T-helper 22 cell (primary cell): ENCODE results near the gene GSK3B.
"Not testable (repeated sequence)": the region's sequence is repeated elsewhere in the genome, so short reads cannot be mapped to it uniquely, and the experiment has no call there.

Experiments used
- DNase-seq: peaks from one replicate; pipeline ENCODE4 v3.0.0-alpha.2; 2020; ENCODE audit warnings: low read depth

Gene GSK3B

DNA sequence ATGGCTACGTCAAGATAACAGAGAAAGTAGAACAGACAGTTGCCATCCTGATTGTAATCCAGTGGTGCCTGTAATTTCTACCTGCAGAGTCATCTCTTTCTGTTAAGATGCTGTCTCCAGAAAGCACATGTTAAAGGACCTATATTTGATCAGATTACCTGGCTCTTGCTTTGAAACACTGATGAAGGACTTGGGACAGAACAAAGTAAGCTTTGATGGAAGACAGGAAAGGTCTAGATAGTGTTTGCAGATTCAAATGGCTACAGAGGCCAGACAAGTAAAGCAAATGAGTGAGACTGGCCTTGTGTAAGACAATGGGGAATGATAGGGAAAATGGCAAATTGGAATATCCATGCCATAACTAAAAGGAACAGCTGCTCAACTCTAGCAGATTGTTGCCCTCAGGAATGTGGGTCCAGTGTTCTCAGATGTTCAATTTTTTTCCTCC is 1.8 kb upstream of the GSK3B start:
- no peak for DNase-seq

DNA sequence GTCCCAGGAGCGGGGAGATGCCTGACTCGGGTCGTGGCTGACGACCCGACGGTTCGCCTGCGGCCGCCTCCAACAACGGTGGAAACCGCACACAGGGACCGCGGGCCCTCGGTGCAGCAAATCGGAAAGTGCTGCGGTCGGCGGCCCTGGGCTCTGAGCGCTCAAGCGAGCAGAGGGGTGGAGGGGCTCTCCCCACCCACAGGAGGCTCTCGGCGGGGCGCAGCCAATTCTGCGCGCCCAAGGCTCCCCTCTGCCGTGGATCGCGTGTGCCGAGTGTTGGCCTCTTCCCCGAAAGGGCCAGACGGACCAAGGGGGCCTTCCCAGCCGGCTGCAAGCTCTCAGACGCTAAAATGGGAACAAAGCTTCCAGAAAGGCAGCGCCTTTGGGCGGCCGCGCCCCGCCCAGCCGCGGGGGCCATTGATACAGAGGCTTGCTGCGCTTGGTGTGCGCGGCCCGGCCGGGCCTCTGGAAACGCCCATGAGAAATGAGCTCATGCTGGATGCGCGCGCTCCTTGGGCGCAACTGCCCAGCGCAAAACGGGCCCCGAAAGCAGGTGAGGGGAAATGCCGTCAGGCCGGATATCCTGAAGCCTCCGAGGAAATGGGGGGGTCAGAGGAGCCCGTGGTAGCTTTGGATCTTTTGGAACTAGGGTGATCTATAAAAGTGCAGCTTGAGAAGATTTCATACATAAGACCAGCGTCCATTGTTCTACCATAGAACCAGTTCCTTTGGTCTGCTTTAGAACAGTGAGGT is 1.2 kb upstream of the GSK3B start:
- peak; percentile 77 for DNase-seq

DNA sequence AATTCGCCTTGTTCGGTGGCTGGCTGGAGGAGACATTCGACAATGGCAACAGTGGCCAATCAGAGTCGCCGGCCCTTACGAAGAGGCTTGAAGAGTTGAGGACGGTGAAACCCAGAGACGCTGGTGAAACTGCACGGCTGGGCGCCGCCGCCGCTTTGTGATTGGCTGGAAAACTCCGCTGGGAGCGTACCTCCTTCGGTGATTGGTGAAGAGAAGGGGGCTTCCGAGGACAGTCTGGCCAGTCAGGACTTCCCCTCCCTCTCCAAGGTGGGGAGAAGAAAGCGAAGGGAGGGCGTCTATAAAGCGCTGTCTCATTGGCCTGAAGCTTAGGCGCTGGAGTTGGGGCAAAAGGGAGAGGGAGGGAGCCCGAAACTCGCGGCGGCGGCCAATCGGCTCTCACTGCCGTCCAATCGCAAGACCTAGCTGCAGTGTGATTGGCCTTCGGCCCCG is 554 bp upstream of the GSK3B start:
- peak; percentile 98 for DNase-seq

DNA sequence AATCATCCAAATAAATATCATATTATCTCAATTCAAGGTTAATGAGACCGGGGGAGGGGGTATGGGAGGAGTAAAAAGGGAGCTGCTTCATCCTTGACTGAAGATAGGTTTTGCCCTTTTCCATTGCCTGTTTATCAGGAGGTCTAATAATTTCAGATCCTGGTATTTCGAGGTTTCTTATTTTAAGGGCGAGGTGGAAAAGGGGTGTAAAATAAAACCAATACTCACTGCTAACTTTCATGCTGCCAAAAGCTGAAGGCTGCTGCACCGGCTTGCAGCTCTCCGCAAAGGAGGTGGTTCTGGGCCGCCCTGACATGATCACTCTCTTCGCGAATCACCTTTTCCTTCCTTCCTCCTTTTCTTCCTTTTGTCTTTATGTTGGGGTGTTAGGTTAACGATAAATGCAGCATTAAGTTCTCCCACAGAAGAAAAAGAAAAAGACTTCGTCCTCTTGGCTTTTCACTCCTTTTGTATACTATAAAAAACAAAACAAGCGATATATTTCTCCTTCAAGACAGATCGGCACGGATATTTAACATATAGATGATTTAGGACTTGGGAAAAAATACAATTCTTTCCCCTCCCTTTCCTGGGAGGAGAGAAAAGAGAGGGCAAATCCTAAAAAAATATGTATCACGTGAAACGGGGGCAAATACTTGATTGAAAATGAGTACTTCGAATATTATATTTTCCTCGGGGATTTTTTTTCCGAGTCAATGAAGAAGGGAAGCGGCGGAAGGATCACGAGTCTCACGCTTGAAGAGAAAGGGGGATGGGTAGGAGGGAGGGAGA is 932 bp downstream of the GSK3B start:
- peak; percentile 3 for DNase-seq

DNA sequence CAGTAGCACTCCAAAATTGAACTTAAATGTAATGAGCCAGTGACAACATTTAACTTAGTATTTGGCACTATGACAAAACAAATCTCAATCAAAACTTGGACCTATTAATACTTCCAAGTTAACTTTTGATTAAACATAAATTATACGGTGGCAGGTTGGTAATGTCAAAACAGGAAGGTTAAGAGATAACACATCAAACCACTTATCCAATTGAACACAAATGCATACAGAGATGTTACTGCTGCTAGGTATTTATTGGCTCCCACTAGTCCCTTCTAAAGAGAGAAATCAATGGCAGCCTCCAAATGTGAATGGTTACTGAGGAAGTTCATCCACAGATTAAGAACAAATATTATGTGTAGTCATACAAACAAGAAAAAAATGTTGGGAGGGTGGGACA is 1.8 kb downstream of the GSK3B start:
- no peak for DNase-seq

DNA sequence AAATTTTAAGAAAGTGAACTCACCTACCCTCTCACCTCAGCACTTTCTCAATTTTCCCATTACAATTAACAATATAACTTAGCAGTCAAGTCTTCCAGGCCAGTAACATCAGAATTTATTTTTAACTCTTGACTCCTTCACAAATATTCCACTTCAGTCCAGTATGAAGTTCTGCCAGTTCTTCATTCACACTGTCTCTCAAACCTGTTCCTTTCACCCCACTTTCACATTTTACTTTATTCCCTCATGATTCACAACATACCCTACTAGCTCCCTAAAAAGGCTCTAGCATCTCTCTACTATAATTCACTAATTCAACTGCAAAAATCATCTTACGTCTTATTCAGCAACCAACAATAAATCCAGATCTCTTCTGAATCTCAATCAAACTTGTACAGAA is 3.8 kb downstream of the GSK3B start:
- no peak for DNase-seq

DNA sequence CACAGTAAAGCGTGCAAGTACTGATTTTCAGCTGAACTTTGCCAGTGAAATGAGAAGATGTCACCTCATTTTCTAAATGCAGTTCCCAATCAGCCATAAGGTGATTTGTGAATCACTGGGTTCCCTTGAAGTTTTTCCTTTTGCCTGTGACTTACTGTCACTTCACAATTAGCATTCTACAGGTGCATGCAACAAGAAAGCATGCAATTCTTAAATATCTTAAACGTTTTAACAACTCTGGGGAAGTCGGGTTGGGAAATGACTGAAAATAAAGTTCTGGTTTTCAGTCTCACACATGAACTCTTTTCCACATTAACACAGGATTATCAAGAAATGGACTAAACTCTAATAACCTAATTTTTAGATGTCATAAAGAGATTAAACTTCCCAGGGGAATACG is 5.2 kb downstream of the GSK3B start:
- no peak for DNase-seq

DNA sequence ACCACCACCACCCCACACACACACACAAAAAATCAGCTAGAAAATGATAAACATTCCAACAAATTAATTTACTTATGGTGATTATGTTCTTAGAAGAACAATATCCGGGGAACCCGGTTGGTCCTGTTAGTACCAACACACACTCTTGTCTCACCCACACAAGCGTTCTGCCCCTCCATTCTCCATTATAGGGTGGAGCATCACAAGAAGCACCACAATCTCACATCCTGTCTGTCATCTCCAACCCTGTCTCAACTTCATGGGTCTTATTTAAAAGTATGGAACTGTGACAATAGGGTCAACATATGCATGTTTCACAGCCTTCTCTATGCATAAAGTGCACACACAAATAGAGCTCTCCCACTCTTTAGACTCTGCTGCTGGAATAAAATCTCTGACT is 5.6 kb downstream of the GSK3B start:
- no peak for DNase-seq

DNA sequence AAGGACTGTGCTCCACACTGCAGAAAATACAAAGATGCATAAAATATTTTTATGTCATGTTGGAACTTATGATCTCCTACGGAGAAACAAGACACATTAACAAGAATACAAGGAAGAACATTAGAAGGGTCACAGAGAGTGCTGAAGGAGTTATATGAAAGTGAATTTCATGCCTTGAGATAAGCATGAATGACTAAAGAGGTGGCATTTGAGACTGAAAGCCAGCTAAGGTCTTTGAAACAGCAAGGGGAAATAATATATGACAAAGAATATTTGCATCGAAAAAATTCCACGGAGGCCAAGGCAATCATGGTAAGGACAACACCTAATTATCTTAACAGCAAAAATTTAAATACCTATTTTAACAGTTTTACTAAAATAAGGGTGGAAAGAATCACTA is 12.5 kb downstream of the GSK3B start:
- no peak for DNase-seq

DNA sequence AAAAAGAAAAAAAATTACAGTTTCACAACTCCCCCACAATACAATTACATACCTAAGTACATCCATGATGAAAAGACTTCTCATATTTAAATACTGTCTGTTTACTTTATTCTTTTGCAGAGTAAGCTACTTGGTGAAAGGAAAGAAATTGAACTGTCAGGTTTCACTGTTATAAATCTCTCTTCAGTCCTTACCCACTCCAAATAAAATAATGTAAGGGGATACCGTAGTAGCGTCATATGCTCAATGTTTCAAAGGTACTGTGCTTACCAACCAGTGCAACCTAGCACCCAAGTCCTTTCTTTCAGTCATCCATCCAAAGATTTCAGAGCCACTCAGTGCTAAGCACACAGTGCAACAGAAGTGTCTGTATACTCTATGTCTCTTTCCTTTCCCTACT is 13.4 kb downstream of the GSK3B start:
- no peak for DNase-seq

DNA sequence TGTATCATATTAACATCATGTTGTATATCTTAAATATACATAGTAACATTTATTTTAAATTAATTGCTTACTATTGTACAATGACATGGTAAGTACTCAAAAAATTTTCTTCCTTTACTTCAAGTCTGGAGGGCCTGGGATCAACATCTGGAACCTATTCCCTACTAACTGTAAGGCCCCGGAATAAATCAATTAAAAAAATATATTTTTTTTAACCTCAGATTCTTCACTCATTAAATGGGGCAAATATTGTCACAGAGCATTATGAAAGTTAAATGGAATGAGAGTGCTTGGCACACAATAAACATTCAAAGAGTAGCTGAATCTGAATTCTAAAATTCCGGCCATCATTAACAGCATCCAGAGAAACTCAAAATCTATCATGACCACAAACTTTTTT is 16.5 kb downstream of the GSK3B start:
- no peak for DNase-seq

DNA sequence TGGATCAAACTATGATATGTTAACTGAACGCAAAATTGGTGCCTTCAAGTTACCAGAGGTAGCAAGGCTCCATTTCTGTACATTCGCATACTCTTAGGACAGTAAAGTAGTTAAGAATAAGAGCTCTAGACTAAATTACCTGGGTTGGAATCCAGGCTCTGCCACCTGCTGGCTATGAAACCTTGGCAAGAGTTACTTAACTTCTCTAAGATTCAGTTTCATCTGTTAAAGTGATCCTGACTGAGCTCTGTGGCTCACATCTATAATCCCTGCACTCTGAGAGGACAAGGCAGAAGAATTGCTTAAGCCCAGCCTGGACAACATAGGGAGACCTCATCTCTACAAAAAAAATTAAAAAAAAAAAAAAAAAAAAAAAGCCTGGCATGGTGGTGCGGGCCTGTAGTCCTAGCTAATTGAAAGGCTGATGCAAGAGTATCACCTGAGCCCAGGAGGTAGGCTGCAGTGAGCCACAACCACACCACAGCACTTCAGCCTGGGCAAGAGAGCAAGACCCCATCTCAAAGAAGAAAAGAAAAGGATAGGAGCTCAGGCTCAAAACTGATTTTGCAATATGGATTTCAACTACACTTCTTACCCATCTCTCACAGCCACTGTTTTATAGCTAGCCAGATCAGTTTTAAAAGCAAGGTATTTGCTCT is 21.3 kb downstream of the GSK3B start:
- no peak for DNase-seq

DNA sequence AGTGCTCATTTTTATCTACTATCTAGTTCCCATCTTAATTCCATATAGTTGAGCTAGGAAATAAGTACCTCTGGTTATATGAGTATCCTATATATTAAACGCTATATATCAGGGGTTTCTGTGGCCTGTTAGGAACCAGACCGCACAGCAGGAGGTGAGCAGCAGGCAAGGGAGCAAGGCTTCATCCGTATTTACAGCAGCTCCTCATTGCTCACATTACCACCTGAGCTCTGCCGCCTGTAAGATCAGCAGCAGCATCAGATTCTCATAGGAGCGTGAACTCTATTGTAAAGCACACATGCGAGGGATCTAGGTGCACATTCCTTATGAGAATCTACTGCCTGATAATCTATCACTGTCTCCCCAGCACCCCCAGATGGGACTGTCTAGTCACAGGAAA is 23.0 kb downstream of the GSK3B start:
- DNase-seq, result no peak

DNA sequence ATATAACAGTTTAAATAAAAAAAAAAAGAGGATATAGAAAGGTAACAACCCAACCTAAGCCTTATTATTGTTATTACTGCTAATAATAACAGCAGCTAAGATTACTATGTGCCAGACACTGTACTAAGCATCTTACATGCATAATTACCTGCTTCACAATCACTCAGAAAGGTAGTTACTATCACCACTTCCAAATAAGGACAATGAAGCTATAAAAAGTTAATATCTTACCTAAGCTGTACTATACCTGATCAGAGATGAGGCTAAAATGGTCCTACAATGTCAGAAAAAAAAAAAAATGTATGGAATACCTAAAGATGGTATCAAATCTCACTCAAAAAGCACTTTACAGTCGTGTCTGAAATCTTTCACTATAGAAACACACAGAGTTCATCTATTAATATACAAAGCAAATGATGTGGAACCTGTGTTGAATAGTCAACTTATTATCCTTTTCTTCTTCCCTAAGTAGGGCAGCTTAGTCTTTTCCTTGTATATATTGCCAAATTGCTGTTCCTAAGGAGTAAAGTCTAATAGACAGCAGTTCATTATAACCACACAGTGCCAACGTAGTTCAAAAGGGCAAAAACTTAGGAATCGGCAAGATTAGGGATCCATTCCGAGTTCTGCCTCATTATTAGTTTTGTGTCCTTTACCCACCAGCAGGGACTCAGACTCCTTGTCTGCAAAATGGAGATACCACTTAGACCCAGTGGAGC is 23.8 kb downstream of the GSK3B start:
- DNase-seq, result no peak

DNA sequence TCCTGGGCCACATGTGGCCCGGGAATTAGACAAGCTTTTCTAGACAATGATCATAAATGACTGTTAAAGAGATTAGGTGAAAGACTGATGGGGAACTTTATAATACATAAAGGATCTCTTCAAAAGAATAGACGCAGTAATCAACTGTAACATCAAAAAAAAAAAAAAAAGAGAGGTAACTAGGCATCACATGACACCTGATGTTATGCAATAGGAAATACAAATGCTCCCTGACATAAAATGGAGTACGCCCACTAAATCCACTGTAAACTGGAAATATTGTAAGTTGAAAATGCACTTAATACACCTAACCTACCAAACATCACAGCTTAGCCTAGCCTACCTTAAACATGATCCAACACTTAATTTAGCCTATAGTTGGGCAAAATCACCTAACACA is 27.2 kb downstream of the GSK3B start:
- DNase-seq, result no peak

DNA sequence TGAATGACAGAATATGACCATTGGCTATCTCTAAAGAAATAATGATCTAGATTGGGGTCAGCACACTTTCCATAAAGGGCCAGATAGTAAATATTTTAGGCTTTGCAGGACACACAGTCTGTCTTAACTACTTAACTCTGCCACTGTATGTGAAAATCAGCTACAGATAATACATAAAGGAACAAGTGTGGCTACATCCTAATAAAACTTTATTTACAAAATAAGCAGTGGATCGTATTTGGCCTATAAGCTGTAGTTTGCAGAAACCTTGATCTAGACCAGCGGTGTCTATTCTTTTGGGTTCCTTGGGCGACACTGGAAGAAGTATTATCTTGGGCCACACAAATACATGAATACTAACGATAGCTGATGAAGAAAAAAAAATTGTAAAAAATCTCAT is 27.6 kb downstream of the GSK3B start:
- no peak for DNase-seq

DNA sequence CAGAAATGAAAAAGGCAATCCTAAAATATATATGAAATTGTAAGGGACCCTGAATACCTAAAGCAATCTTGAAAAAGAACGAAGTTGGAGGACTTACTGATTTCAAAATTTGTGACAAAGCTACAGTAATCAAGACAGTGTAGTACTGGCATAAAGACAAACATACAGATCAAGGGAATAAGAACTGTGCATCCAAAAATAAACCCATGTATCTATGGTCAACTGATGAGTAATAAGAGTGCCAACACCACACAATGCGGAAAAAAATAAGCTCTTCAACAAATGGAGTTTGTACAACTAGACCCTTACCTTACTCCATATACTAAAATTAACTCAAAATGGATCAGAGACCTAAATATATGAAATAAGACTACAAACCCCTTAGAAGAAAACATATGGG is 29.6 kb downstream of the GSK3B start:
- no peak for DNase-seq

DNA sequence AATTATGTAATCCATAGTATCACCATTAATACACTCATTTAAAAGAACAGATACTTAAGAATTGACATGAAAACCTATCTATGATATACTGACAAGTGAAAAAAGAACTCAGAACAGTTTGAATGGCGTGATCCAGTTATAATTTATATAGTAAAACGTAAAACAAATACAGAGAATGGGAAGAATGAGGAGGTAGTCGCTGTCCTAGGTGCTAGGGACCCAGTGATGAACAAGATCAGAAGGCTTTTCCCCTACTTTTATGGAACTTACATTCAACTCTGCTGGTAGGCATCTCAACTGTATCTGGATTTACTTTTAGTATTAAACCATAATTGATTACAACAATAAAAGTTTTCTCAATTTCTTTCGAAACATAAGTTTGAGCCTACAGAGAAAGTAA is 31.8 kb downstream of the GSK3B start:
- no peak for DNase-seq

DNA sequence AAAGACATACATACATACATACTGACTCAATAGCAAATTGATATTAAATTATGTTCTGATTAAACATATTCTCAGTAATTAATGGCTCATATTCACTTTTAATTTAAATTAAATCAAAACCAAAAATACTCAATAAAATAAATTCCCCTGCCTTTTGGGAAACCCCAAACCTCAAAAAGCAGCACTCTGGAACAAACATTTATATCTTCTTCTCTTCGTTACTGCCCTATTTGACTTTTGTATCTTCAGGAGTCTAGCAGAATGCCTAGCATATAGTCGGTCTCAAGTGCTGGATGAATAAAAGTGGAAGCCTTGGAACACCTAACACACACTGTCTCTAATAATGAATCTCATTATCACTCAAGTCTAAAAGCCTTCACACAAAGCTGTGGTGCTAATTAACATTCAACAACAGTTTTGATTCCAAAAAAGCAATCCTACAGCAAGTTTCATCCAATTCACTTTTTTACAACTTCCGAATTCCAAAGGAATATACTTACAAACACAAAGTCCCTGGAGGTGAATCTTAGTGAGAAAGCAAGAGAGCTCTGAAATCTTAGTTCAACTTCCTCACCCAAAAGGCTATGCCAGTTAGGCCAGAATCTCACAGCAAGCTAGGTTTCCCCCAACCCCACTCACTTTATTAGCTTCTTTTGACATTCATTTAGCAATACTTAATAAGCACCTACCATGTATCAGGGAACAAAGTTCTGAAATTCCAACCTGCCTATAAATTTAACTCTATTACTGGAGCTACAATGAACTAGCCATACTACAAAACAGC is 35.0 kb downstream of the GSK3B start:
- DNase-seq, result no peak

DNA sequence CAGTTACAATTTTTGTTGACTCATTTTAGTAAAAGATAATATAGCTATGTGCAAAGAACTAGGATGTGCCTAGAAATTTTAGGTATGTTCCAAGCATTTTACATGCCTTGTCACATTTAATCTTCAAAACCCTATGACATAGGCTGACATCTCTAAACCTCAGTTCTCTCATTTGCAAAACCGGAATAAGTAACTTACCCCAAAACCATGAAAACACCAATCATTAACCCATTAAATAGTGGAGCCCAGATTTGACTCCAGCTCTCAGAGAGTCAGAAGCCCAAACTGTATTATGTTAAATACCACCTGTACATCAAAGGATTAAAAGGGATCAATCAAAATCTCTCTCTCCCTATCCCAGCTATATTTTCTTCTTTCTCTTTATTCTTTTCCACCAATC is 36.6 kb downstream of the GSK3B start:
- DNase-seq, result no peak

DNA sequence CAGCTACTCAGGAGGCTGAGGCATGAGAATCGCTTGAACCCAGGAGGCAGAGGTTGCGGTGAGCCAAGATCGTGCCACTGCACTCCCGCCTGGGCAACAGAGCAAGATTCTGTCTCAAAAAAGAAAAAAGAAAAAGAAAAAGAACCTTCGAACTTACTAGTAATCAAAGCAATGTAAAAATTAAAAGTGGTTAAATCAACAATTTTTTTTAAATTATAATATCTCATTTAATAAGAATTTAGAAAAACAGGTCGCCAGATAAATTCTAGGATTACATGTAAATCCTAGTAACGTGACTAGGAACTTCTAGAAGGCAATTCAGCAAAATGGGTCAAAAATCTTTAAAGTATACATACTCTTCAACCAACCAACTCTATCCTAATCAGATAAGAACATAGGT is 37.2 kb downstream of the GSK3B start:
- DNase-seq, result no peak

DNA sequence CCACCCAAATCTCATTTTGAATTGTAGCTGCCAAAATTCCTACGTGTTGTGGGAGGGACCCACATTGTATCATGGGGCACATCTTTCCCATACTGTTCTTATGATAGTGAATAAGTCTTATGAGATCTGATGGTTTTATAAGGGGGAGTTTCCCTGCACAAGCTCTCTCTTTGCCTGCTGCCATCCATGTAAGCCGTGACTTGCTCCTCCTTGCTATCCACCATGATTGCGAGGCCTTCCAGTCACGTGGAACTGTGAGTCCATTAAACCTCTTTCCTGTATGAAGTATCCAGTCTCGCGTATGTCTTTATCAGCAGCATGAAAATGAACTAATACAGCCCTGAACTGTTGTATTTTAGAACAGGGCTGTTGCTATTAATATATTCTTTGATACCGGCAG is 40.6 kb downstream of the GSK3B start:
- not testable (repeated sequence) for DNase-seq
